Anterior cingulate cortex (tissue), 58 donors: ENCODE data around the gene CD8B2.
A peak's percentile ranks its signal among the peaks of the same experiment; 100 is the strongest.
"Not testable (repeated sequence)": the region's sequence is repeated elsewhere in the genome, so short reads cannot be mapped to it uniquely, and the experiment has no call there.

ENCODE experiments used
- DNase-seq, 58 donors: peaks; one replicate each; lab custom pipeline; 2025; lab: John Stamatoyannopoulos, UW

The CD8B2 gene

DNA sequence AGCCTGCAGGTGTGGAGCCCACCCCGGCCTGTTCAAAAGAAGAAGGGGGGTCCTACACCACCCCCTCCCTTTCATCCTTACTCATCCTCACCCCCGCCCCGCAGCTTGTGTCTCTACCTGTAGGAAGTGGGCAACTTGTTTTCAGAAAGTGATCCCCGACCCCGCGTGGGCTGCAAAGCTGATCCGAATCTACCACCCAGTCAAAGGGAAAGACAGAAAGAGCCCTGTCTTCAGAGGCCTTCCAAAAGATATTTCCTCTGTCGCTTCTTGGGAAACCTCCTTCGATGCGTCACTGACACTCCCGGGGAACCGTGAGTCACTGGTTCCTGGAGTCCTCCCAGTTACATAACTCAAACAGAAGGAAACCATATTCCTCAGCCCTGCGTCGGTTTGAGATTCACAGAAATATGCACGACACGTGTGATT, 24.3 kb downstream of the CD8B2 start:
- peak in 28 of 58 donors; percentile 1 to 62 (median 14) for DNase-seq

DNA sequence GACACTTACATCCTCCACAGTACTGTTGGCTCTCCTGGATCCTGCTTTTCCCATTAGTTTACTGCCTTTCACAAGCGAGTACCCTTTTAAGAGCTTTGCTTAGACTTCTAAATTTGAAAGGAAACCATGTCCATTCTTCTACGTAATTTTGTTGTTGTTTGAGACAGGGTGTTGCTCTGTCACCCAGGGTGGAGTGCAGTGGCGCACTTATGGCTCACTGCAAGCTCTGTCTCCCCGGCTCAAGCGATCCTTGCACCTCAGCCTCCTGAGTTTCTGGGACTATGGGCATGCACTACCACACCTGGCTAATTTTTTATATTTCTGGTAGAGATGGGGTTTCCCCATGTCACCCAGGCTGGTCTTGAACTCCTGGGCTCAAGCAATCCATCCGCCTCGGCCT, 24.8 kb downstream of the CD8B2 start:
- not testable (repeated sequence) for DNase-seq

DNA sequence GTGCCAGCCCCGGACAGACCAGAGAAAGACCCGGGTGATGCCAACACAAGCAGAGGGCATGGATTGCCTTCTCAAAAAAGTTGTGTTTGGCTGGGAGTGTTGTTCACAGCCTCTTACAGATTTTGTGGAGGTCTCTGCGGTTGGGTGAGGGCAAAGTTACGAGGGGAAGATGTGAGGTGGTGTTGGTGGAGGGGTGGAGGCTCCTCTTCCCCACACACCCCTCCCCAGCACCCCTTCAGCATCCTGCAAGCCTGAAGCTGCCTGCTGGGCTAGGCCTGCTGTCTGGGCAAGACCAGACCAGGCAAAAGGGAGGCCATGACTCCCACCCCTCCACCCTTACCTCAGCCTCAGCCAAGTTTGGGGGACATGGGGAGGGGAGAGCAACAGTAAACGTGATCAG, 26.2 kb downstream of the CD8B2 start:
- DNase-seq, result not testable (repeated sequence)

DNA sequence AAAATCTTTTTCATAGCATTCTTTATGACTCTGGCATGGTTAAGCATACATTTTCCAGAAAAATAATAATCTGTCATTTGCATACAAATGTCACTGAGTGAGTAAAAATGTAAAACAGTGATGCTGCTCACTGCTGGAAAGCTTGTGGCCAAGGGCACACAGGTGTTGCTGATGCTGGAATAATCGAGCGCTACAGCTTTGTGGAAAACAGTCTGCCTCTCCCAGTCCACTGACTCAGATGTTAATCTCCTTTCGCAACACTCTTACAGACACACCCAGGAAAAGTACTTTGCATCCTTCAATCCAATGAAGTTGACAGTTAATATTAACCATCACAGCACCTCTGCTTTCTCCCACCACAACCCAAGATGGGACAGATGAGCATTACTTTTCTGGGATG, 27.7 kb downstream of the CD8B2 start:
- DNase-seq, result not testable (repeated sequence)

DNA sequence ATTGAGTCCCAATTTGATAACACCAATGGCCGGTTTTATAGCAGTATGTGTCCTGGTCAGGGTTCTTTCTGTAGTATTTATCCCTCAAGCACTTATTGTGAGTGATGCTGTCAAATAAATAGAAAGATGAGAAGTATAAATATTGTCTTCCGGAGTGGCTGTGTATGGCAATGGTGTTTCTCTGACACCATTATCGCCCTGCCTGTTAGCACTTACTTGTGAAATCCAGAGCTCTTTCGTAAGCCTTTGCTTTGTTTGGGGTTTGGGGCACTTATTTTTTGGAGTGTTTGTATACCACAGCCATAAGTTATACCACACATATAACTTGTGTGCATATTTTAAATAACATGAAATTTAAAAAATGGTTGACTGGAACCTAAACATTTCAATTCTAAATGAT, 29.3 kb downstream of the CD8B2 start:
- DNase-seq, result no peak

DNA sequence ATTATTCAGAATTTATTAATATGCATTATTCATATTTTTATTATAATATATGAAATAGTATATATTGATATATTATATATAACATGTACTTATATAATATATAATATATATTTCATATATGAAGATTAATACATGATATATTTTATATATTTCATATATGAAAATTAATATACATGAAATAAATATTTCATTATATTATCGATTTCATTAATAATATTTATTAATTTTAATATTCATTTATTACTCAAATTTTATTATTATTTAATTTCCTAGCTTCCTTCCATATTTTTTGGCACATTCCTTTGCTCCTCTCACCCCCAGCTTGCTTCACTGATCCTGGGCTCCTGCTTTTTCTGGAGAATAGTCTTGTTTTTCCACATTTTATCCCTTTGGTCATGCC, 29.7 kb downstream of the CD8B2 start:
- DNase-seq, result no peak

DNA sequence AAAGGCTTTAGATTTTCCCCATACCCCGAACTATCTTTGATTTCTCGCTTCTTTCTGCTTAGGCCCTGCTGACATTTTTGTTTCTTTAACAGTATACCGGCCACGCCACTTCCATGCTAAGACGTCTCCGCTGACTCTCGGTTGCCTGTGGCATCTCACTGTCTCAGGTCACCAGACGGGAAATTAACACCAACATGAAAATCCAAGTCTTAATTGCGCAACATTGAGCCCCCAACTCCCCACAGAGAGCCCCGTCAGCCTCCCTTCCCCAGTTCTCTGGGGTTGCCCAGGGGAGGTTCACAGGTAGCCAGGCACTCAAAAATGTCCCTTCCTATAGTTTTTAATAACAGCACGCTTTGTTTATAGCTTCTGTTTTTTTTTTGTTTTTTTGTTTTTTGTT, 30.2 kb downstream of the CD8B2 start:
- DNase-seq, result no peak

DNA sequence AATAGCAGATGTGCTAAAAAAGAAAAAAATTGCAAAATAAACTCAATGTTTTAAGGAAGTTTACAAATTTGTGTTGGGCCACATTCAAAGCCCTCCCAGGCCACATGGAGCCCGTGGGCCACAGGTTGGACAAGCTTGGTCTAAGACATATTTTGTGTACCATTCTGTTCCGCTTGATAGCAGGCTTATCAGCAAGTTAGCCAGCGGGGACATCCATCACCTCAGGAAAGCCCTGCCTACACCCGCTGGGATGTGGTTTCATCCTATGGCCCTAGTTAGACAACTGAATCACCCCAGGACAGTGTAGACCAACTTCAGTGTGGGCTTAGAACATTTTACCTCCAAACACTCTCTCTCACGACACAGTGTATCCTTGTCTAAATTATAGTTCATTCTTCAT, 32.6 kb downstream of the CD8B2 start:
- no peak for DNase-seq

DNA sequence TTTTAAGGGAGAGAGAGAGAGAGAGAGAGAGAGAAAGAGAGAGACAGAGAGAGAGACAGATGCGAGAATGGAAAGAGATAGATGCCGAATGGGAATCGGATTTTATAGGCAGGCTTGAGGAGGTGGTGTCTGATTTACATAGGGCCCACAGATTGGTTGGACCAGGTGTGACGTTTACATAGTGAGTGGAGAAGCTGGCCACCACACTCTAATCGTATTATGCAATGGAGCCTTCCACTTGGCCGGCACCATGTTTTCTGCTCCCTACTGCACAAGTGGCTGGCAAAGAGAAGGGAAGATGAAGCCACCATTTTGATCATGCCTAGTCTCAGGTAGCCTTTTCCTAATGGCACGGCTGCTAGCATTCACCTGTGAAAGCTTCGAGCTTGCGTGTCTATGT, 33.9 kb downstream of the CD8B2 start:
- DNase-seq, result no peak

DNA sequence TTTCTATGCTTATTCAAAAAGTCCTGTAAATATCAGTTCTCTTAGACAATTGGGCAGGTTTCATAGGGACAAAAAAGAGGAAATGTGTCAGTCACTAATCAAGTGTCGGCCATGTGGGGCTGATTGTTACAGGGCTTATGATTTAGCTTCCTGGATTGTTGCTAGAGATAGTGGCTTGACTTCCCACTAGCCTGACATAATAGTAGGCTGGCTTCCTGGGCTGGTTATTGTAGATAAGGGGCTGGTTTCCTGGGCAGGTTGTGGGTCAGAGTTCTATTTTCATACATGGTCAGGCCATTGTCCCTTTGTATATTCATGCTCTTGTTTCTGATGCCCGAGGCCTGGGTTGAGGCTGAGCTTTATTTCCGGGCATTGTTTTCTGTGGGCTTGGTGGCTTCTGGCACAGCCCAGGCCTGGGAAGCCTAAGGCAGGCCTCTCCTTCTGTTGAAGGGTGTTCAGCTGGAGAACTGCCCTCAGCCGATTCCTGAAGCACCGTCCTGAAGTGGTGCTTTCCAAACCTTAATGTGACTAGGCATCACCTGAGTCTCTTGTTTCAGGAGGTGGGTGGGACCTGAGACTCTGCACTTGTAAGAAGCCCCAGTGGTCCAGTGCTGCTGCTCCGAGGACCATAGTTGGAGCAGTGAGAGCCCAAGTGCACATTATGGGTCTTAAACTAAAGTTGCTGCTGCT, 37.0 kb downstream of the CD8B2 start:
- no peak for DNase-seq

DNA sequence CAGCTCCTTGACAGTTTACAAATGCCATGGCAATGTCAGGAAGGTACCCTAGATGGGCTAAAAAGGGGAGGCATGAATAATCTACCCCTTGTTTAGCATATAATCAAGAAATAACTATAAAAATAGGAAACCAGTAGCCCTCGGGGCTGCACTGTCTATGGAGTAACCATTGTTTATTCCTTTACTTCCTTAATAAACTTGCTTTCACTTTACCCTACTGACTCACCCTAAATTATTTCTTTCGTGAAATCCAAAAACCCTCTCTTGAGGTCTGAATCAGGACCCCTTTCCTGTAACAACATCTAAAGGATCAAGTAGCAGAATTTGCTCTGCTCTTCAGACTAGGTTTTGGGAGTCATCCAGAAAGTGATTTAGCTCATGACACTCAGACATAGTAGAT, 43.7 kb downstream of the CD8B2 start:
- DNase-seq, result no peak

DNA sequence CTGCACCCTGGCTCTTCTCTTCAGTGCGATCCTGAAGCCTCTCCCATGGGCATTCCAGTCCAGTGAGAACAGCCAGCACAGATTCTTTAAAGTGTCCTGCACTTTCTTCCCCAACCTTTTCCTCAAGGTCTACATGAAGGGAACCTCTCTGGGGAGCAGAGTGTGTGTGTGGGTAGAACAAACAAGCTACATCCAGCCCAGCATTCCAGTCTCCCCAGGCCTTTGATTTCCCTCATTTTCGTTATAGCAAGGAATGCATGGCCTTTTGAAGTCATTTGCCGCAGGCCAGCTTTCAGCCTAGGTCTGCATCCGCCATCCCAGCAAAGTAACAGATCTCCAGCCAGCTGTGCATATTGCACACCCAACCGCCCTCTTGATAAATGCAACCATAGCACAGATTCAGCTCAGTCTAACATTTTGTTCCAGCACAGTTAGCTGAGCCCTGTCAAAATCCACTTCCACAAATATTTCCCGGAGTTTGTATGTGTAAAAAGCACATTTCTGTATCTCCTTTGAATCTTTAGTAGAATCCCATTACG, 44.6 kb downstream of the CD8B2 start:
- DNase-seq, result no peak

DNA sequence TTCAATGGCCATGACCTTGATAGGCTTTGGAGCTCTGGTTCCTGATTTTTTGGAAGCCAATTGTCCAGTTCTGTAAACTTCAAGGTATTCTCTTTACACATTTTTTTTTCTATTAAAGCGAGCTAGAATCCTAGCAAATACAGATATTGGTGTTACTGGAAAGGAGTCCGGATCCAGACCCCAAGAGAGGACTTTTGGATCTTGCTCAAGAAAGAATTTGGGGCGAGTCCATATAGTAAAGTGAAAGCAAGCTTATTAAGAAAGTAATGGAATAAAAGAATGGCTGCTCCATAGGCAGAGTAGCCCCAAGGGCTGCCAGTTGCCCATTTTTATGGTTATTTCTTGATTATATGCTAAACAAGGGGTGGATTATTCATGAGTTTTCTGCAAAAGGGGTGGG, 45.1 kb downstream of the CD8B2 start:
- DNase-seq, result no peak

DNA sequence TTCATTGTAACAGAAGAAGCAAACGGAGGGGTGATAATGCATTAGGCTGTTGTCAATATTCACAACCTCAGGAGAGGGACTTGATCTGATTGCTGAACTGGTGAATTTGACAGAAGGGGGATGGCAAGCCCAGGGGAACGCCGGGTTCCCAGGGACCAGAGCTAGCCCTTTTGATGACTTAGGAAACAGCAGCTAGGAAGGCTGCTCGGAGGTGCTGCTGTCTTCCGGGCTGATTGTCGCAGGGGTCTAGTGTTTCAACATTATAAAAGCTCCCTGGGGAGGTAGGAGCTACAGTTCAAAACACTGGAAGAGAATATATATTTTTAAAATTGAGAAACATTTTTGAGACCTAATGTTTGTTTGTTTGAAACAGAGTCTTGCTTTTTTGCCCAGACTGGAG, 47.3 kb downstream of the CD8B2 start:
- no peak for DNase-seq

DNA sequence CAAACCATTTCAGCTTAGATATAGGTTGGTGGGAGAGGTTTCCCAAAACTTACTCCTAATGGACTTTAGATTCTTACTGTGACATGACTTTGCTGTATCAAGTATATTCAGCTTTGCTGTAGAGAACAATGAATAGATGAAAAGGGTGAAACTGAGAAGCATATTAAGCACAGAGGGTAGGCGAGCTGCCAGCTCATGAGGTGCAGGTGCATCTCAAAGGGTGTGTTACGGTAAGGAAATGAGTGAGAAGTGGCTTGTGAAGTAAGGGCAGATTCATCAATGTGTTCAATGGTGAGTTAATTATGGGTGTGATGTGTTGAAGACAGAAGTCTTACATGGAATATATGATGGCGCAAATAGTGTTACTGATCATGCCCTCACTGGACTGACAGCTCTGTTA, 49.3 kb downstream of the CD8B2 start:
- peak in 1 of 58 donors; percentile 4 for DNase-seq

DNA sequence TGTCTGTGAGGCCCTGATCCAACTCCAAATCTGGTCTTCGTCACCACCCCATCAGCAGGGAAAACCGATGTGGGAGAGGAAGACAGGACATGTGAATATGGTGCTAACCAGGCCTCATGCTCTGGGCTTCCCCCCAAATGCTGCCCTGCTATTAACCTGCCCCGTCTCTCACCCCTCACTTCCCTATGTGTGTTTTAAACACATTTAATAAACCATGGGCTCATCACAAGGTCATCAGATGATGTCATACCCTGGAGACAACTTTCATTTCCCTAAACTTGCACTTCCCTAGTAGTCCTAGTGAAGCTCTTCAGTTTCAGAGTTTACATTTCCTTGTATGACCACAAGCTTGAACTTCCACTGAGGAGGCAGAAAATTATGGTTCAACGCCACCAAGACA, 49.9 kb downstream of the CD8B2 start:
- DNase-seq, result no peak

DNA sequence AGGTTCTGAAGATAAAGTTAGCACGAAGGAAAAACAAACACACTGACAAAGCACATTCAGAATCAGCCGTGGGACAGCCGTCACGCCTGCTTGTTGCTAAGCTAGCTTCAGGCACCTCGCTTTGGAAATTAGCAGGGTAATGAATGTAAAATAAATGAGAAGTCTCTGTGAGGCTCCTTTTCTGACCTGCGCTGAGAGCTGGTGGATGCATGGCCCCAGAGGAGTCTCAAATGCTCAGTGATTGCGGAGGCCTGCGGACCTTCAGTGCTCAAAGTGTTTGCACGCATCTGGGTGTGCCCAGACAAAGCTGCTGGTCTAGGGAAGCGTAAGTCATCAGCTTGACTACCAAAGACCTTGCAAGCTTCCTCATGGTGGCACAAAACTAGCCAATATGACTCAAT, 50.6 kb downstream of the CD8B2 start:
- DNase-seq, result no peak

DNA sequence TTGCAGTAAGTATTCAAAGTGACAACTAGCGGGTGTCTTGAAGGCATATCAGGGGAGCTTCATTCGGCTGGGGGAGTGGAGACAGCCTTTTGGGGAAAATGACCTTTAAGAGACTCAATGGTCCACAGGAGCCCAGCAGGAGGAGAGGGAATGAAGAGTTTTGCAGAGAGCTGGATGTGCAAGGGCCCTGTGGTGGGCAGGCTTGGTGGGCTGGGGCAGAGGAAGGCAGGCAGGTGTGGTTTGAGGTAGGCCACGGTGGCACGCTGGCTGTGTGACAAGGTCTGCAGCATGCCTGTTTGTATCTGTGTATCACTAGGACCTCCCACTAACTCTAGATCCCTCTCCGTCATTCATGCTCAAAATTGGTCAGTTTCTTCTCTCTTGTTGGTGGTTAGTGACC, 53.7 kb downstream of the CD8B2 start:
- DNase-seq, result no peak

DNA sequence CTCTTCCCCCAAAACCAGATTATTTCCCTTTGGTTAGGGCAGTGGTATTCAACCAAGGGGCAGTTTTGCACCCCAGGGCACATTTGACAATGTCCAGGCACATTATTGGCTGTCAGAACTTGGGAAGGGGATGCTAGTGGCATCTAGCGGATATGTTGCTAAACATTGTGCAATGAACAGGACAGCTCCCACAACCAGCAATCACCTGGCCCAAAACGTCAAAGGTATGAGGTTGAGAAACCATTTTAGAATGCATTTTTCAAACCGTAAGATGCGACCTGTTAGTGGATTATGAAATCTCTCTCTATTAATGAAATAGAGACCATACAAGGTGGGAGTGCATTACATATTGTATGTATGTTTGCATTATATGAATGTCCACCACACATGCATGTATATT, 54.2 kb downstream of the CD8B2 start:
- DNase-seq, result no peak

DNA sequence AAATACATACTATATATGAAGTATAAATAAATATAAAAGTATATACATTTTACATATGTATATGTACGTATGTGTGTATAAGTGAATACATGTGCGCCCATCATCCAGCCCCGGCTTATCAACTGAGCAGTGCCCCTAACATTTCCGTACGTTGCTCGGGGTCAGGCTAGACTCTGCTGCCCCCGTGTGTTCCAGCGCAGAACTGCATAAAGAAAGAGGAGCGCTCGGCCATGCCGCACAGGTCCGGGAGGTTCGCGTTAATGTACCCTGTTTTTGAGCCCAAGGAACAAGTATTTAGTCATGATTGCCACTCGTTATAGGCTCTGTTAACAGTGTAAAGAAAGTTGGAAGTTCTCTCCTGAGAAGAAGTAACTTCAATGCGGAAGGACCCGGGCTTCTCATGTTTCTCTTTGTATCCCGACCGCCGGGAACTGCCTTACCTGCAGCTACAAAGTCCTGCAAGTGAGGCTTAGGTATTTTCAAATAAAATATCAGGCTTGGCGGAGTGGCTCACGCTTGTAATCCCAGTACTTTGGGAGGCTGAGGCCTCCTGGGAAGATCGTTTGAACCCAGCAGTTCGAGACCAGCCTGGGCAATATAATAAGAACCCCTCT, 55.7 kb downstream of the CD8B2 start:
- DNase-seq, result peak in 40 of 58 donors; percentile 5 to 74 (median 22)

DNA sequence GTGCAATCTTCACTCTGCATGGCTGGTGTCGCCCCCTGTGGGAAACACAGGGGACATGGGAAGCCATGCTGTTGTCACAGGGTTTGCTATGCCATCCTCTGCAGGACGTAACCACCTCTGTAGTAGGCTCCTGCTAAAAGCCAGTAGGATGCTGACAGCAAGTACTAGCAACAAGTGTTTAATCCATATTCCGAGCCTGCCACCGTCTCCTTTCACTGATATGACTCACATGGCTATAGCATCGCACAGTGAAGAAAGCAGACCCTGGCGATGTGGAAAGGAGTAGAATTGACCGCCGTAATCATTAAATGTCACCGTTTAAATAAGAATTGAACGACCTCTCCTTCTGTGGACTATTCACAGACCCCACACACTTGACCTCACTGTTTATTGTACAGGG, 57.8 kb downstream of the CD8B2 start:
- no peak for DNase-seq

DNA sequence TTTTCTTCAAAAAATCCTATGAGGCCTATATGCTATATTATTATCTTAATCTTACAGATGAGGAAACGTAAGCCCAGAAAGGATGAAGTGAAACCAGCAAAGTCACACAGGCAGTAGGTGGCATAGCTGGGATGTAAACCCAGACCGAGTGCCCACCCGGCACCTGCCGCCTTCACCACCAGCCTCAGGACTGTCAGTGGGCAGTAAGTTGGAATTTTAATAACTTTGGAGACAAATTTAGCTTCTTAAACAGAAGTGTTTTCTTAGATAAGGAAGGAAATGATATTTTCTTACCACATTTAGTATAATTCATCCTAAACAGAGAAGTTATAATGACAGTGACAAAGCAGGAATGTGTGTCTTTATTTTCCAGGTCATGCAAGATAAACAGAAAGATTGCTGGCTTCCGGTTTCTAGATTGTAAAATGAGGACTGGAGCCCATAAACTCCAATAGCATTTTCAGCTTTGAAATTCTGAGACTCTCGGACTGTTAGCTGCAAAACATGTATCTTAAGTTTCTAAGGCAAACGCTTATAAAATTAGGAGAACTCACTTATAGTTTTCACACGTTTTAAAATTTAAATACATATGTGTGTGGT, 59.3 kb downstream of the CD8B2 start:
- DNase-seq, result no peak
